Measurements from ENCODE around the gene P2RY8.
"Not testable (repeated sequence)": the region's sequence is repeated elsewhere in the genome, so short reads cannot be mapped to it uniquely, and the experiment has no call there.

Gene P2RY8

GRCh38 chrX:1449823-1450149 lies 87.2 kb downstream of the P2RY8 start:
- Histone ChIP-seq H3K4me3 (ENCODE audit: insufficient read length, low read depth) (no peak overlapping the region), H3K9me3 (ENCODE audit: insufficient read depth, low read length) (peaks cover 35% of the 10 kb centered on the region), H3K4me1 (ENCODE audit: insufficient read depth, insufficient read length) (peaks cover 2% of the 10 kb centered on the region), H3K36me3 (ENCODE audit: insufficient read depth, insufficient read length, low read length) (peaks cover 39% of the 10 kb centered on the region), H3K9ac (ENCODE audit: insufficient read length, low read depth) (no peak overlapping the region), H3K27me3 (ENCODE audit: insufficient read depth, insufficient read length) (no peaks in the 10 kb centered on the region)
- TF ChIP-seq ZNF274 (IDR thresholded peaks at IDR 0.05; ENCODE audit: low read depth, low read length) = no peak
- no peak for TF ChIP-seq YY1 (IDR thresholded peaks at IDR 0.05; ENCODE audit: insufficient read depth, insufficient read length)
- TF ChIP-seq SUZ12 (IDR thresholded peaks at IDR 0.05; ENCODE audit: extremely low read depth, insufficient read depth, insufficient read length) = no peak
- DNase-seq (ENCODE audit: low read depth, low spot score) = no peak

GRCh38 chrX:1449036-1449822 lies 87.8 kb downstream of the P2RY8 start:
- no peak for DNase-seq (ENCODE audit: low read depth, low spot score)
- Histone ChIP-seq H3K36me3 (ENCODE audit: insufficient read depth, insufficient read length, low read length) (peaks cover 44% of the 10 kb centered on the region), H3K9me3 (ENCODE audit: insufficient read depth, low read length) (peaks cover 35% of the 10 kb centered on the region), H3K9ac (ENCODE audit: insufficient read length, low read depth) (no peak overlapping the region), H3K27me3 (ENCODE audit: insufficient read depth, insufficient read length) (no peaks in the 10 kb centered on the region), H3K4me1 (ENCODE audit: insufficient read depth, insufficient read length) (peaks cover 2% of the 10 kb centered on the region), H3K4me3 (ENCODE audit: insufficient read length, low read depth) (no peak overlapping the region)
- no peak for TF ChIP-seq ZNF274 (IDR thresholded peaks at IDR 0.05; ENCODE audit: low read depth, low read length)
- no peak for TF ChIP-seq YY1 (IDR thresholded peaks at IDR 0.05; ENCODE audit: insufficient read depth, insufficient read length)
- TF ChIP-seq SUZ12 (IDR thresholded peaks at IDR 0.05; ENCODE audit: extremely low read depth, insufficient read depth, insufficient read length) = no peak

DNA sequence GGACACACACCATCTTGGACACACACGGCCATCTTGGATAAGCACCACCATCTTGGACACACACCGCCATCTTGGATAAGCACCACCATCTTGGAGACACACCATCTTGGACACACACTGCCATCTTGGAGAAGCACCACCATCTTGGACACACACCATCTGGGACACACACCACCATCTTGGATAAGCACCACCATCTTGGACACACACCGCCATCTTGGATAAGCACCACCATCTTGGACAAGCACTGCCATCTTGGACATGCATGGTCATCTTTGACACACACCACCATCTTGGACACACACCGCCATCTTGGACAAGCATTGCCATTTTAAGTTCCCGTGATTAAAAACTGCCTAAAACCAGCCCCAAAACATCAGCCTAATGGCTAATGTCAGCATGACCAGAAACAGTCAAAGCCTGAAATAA lies 88.4 kb downstream of the P2RY8 start:
- not testable (repeated sequence) for H3K4me1 ChIP-seq (ENCODE audit: insufficient read depth, insufficient read length); H3K27me3 ChIP-seq (ENCODE audit: insufficient read depth, insufficient read length); H3K9ac ChIP-seq (ENCODE audit: insufficient read length, low read depth); DNase-seq (ENCODE audit: low read depth, low spot score); H3K4me3 ChIP-seq (ENCODE audit: insufficient read length, low read depth)
- Histone ChIP-seq H3K36me3 (ENCODE audit: insufficient read depth, insufficient read length, low read length) (peaks cover 47% of the 10 kb centered on the region), H3K9me3 (ENCODE audit: insufficient read depth, low read length) (peaks cover 35% of the 10 kb centered on the region)

DNA sequence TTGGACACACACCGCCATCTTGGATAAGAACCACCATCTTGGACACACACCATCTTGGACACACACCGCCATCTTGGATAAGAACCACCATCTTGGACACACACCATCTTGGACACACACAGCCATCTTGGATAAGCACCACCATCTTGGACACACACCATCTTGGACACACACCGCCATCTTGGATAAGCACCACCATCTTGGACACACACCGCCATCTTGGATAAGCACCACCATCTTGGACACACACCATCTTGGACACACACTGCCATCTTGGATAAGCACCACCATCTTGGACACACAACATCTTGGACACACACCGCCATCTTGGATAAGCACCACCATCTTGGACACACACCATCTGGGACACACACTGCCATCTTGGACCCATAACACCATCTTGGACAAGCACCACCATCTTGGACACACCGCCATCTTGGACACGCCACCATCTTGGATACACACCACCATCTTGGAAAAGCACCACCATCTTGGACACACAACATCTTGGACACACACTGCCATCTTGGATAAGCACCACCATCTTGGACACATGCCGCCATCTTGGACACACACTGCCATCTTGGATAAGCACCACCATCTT lies 88.9 kb downstream of the P2RY8 start:
- Histone ChIP-seq H3K9me3 (ENCODE audit: insufficient read depth, low read length) (peaks cover 35% of the 10 kb centered on the region), H3K36me3 (ENCODE audit: insufficient read depth, insufficient read length, low read length) (peaks cover 52% of the 10 kb centered on the region)
- H3K9ac ChIP-seq (ENCODE audit: insufficient read length, low read depth); H3K4me3 ChIP-seq (ENCODE audit: insufficient read length, low read depth); H3K4me1 ChIP-seq (ENCODE audit: insufficient read depth, insufficient read length); DNase-seq (ENCODE audit: low read depth, low spot score); H3K27me3 ChIP-seq (ENCODE audit: insufficient read depth, insufficient read length): not testable (repeated sequence)

- peaks cover 60% of the 10 kb centered on the region for H3K36me3 ChIP-seq (ENCODE audit: insufficient read depth, insufficient read length, low read length)
- peaks cover 35% of the 10 kb centered on the region for H3K9me3 ChIP-seq (ENCODE audit: insufficient read depth, low read length)
- not testable (repeated sequence) for DNase-seq (ENCODE audit: low read depth, low spot score)
These were observed 89.7 kb downstream of the P2RY8 start for GRCh38 chrX:1446984-1447968.

DNA sequence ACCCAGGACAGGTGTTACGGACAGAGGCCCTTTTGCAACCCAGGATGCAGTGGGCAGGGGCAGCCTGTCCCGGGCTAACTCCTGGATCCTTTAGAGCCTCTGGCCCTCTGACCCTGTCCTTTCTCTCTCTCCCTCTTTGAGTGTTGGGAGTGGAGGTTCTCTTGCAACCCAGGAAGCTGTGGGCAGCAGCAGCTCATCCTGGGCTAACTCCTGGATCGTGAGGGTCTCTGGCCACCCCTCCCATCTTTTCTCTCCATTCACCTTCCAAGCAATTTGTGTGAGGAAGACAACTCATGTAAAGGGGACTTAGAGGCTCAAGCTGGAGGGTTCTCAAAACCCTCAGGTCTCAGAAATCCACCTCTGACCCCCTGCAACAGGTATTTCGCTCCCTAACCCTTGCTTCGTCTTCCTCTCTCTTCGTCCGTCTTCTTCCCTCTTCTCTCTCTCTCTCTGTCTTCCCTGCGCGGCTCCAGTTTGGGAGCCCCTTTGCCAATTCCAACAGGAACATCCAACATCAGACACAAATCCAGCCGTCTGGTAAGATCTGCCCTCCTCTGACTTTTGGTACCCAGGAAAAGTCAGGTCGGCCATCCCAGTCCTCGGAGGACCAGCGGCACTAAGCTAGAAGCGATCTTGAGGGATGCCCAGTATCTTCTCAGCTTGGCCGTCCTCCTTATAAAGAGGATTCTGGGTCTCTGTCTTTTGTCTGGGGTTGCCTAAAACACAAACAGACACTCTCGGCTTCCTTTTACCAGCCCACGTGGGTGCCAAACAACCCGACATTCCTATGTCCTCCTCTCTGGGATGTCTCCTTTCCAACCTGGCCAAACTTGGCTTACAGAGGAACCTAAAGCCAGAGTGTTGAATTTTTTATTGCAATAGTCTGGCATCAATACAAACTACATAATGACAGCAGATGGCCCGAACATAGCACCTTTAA lies 92.2 kb downstream of the P2RY8 start:
- no peaks in the 10 kb centered on the region for H3K4me1 ChIP-seq (ENCODE audit: insufficient read depth, insufficient read length)
- H3K9me3 ChIP-seq (ENCODE audit: insufficient read depth, low read length) = peaks cover 30% of the 10 kb centered on the region
- DNase-seq (ENCODE audit: low read depth, low spot score) = no peak
- peaks cover 75% of the 10 kb centered on the region for H3K36me3 ChIP-seq (ENCODE audit: insufficient read depth, insufficient read length, low read length)
- no peak for TF ChIP-seq ZNF274 (IDR thresholded peaks at IDR 0.05; ENCODE audit: low read depth, low read length)
- H3K4me3 ChIP-seq (ENCODE audit: insufficient read length, low read depth) = no peak overlapping the region
- no peak overlapping the region for H3K9ac ChIP-seq (ENCODE audit: insufficient read length, low read depth)
- no peaks in the 10 kb centered on the region for H3K27me3 ChIP-seq (ENCODE audit: insufficient read depth, insufficient read length)

More at GRCh38 chrX:1446984-1447968, 89.7 kb downstream of the P2RY8 start:
- not testable (repeated sequence) for H3K9ac ChIP-seq (ENCODE audit: insufficient read length, low read depth); H3K4me3 ChIP-seq (ENCODE audit: insufficient read length, low read depth); H3K27me3 ChIP-seq (ENCODE audit: insufficient read depth, insufficient read length); H3K4me1 ChIP-seq (ENCODE audit: insufficient read depth, insufficient read length)

All from NT2/D1 (cell line).